Right hindlimb (tissue), 1 donor: ENCODE measurements around the gene CALD1.

Experiments used
- DNase-seq: peaks from one replicate; pipeline ENCODE4 v3.0.0-alpha.2; 2018

The CALD1 gene

DNA sequence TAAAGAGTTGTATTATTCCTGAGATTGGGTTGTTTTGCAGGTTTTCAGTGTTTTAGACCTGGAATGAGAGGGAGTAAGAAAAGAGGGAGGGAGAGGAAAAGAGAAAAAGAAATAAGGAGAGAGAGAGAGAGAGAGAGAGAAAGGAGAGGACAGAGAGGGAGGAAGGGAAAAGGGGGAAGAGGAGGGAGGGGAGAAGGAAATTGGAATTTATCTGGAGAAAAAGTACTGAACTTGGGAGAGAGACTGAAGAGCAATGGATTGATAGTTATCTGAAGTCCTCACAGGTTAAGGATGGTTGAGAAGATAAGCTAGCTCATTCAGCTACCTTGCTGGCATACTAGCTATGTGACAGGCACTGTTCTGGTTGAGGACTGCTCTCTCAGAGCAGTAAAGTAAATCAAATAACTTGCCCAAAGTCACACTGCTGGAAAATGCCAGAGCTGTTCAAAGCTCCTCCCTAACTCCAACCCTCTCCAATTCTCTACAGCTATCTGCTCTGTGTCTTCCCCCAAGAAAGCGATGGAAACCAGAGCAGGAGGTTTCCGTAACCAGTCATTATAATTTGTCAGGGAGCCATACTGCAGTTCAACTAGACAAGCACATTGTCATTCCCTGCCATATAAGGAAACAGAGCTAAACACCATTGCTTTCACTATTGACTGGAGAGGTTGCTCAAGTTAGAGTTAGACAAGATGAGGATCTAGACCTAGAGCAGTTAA is 10.7 kb downstream of the CALD1 start:
- peak; percentile 38 for DNase-seq

DNA sequence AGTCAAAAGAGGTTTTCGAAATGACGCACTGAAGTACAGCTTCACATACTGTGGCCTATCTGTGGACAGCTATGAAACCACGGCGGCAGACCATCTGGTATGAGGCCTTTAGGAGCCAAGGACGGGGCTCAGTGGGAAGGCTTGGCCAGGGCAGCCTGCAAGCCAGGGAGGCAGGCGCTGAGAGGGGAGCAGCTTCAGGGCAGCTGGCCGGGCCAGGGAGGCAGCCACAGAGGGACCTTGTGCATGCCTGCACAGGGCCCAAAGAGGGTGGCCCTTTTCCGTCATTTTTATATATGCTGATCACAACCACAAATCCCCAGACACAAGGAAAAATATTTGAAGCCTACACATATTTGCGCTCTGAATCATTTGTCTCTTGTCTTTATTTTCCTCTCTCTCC is 13.5 kb downstream of the CALD1 start:
- DNase-seq, result peak; percentile 47

DNA sequence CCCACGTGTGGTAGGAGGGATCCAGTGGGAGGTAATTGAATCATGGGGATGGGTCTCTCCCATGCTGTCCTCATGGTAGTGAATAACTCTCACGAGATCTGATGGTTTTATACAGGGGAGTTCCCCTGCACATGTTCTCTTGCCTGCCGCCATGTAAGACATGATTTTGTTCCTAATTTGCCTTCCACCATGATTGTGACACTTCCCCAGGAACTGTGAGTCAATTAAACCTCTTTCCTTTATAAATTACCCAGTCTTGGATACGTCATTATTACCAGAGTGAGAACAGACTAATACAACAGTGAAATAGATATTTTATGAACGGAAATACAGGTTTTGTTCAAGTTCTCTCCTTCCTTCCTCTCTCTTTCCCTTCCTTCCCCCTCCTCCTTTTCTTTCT is 15.8 kb downstream of the CALD1 start:
- DNase-seq, result no peak

DNA sequence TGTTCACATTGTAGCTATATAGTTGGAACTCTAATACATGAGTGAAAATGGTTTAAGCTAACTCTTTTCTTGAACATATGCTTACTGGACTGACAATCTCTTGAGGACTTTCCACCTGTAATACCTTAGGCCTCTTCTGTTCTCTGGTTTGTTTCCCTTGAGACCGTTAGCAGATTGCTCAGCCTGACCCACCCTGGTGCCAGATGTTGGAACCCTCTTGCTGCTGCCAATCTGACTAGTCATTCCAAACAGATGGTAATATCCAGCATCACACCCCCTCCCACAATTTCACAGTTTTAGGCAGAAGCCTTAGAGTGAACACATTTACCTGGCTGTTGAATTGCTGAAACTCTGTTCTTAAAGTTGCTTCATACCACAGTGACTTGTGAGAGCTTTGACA is 18.7 kb downstream of the CALD1 start:
- DNase-seq, result no peak

DNA sequence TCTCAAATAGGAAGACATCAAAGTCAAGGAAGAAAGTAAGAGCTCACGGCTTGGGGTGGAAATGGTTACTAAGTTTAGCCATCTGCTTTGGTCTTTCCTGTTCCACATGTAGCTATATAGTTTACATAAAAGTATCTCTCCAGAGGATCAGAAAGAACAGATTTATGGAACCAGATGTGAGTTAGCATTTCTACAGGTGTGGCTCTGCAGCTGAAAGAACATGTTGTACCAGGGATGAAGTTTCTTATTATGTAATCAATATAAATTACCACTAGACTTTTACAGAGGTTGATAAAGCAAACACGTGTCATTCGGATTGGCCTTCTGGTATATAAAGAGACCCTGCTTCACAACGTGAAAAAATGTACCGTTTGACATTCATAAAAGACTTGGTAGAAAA is 19.9 kb downstream of the CALD1 start:
- DNase-seq, result no peak

DNA sequence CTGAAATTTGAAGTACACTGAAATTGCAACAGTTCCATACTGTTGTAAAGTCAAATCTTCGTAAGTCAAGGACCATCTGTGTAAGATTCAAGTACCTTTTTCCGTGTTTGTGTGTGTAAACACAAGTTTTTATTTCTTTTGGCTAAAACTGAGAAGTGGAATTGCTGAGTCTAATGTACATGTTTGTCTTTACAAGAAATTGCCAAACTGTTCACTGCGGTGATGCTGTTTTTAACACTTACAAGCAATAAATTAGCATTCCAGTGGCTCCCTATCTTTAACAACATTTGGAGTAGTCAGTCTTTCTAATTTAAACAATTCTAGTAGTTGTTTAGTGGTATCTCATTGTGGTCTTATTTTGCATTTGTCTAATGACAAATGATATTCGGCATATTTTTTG is 23.3 kb downstream of the CALD1 start:
- DNase-seq, result no peak

DNA sequence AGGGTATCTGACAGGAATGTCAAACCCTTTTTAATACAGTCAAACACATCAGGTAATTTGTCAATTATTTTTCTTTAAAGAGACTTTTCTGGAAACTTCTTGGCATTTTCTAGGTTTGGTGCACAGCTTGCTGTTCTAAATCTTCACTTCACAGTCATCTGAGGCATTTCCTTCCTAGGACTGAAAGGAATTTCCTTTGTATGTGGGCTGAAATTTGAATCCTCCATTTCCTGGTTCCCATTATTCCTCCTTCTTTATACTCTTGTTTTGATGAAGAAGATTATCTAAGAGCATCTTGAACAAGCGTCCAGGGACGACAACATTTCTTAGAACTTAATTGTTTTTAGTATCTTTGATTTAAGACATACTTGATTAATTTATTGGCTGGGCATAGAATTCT is 24.9 kb downstream of the CALD1 start:
- no peak for DNase-seq

DNA sequence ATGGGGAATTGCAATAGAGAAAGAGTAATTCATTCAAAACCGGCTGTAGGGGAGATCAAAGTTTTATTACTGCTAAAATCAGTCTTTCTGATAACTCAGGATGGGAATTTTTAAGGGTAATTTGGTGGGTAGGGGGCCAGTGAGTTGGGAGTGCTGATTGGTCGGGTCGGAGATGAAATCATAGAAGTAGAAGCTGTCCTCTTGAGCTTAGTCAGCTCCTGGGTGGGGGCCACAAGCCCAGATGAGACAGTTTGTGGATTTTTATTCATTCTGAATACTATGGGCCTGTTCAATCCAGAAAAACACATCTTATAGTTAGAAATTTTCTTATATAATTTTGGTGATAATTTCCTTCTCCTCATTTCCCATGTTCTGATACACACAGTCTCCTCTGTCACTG is 25.4 kb downstream of the CALD1 start:
- DNase-seq, result no peak

DNA sequence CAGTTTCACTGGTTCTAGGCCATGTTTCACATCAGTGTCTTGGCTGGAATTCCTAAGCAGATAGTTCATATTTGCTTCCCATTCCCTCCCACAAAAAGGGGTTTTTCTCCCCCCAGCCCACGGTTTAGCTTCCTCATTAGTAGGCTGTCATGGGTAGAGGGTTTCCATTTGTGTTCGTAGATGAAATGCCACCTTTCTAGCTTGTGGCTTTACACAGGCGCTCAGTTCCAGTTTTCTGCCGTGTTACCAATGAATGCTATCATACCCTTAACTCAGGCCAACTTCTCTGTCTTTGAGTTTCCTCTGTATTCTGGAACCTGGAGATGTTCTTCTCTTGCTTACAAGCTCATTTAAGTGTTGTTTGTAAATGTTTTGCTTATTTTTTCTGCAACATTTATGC is 26.8 kb downstream of the CALD1 start:
- no peak for DNase-seq

DNA sequence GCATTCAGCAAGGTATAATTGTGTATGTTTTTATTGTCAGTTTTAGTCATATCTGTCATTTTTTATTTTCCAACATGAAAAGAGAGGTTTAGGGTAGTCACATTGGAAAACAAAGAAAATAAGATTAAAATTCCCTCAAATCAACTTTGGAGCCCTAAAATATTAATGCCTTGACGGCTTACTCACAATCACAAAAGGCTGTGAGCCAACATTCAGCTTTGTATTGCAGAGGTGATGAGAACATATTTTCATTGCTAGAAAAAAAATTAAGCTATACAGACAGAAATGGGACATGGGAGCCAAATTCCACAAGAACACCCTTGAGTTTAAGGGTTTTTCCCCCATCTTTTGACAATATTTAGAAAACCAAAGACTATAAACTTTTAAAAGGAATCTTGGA is 30.2 kb downstream of the CALD1 start:
- no peak for DNase-seq

DNA sequence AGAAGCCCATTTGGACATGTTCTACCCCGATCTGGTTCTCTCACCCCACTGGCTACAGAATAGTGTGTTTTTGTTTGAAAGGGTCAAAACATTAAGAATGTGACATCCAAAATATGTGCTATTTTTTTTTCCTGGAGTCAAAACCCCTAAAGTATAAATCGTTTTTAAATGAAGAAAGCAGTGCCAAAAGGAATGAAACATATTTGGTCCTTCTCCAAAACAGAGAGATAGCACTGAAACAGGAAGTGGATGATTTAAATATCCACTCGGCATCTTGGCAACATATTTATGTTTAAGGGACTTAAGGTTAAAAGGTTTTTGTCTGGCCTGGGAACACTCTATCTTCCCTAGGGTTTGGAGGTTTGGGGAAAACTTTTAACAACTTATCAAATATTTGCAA is 32.3 kb downstream of the CALD1 start:
- DNase-seq, result no peak

DNA sequence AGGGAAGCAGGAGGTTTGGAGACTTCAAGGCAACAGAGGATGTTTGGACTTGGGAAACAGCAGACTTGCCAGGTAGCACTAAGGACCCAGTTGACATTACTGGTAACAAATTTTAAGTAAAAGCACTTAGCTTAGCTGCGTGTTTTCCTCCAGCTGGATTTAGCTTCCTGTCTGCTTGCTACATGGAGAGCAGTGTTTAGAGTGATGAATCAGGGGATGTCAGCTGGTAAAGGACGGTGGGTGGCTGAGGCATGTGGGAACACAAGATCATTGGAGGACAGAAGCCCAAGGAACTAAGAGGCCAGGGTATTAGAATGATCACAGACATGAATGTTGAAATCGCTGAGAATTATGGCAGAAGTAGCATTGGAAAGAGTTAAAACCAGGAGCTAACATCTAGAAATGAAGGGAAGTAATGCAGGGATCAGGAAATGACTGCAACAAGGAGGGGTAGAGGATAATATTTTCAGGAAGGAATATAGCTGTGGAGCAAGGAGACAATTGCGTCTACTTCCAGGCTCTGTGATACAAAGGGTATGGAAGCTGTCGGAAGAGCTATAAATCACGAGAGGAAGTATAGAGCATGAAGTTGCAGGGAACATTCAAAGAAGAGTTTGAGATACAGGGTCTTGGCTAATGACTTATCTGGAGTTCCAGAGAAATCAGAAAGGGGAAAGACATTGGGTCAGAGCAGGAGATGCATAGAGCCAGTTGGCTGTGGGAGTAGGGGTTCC is 34.4 kb downstream of the CALD1 start:
- DNase-seq, result no peak

DNA sequence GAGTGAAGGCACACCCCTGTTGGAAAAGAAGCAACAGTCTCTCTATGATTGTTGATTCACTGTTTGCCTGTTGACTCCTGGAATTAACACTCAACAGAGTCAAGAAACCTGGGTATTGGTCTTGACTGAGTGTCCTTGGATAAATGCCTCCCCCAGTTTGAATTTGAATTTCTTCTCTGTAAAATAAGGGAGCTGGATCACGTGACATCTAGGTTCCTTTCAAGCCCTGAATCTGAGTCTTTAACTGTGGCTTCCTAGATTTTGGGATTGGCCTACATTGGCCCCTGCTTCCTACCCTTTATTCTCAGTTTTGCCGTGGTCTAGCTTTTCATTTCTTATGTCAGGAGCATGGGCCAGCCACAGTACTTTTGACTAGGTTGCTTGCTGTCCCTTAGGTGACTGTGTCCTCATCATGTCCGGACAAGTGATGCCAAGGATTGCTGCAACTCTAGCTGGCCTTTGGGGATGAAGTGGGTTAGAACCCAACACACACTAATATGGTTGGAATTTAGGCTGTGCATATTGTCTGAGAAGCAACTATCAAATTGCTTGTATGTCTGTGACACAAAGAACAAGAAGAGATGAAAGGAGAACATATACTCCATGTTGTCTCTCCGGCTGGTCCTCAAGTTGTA is 35.4 kb downstream of the CALD1 start:
- no peak for DNase-seq

DNA sequence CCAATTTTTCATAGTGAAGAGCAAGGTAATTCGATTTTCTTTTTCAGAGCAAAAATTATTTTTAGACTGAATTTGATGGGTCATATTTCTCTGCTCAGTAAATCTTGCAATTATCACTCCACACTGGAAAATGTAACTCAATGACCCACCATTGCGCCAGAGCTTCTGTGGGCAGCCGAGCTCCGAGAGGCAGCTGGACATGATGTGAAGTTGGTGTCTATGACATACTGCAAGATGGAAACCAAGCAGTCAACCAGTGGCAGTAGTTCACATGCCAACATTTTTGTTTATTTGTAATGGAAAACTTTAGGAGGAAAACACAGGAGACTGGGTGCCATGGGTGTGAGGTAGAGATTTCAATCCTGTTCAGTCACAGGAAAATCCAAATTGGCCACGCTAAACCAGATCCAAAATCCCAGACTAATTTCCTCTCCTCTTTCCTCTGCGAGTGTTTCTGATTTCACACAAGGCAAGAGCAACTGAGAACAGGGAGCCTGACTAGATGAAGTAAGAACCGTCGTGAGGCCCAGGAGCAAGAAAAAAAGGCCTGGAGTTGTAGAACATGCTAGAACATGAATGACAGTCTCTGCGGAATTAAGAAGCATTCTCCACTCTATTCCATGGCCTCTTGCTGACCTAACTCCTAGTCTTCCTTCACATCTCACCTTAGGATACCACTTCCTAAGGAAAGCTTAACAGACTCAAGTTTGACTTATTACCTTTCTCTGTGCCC is 39.3 kb downstream of the CALD1 start:
- DNase-seq, result no peak

DNA sequence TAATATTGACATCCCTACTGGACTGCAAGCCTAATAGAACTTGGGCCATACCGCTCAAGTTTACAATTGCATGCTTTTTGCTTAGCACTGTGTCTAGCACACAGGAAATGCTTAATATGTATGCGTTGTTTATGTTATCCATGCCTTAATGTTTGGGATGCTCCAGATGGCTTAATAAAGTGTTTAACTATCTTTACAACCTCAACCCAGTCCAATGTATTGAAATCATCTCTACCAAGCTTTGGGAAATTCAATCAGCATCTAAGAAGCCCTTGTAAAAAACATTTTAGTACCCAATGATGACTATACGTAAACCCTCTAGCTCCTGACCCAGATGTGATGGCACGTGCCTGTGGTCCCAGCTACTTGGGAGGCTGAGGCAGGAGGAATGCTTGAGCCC is 40.0 kb downstream of the CALD1 start:
- no peak for DNase-seq

DNA sequence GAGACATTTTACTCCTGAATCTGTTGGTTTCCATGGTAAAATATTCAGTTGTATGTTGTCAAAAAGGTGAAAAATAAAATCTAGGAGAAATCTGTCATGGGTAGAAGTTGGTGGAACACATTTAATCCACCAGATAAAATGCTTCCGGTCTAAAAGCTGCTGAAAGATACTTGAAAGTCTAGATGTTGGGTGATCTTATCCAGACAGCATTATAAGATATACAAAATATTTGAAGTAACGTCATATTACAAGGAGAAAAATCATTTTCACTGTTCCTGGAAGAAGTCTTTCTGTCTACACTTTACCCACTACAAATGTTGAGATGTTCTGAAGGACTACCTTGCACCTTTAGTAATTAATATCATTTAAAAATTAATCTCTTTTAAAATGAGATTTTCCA is 40.9 kb downstream of the CALD1 start:
- no peak for DNase-seq

DNA sequence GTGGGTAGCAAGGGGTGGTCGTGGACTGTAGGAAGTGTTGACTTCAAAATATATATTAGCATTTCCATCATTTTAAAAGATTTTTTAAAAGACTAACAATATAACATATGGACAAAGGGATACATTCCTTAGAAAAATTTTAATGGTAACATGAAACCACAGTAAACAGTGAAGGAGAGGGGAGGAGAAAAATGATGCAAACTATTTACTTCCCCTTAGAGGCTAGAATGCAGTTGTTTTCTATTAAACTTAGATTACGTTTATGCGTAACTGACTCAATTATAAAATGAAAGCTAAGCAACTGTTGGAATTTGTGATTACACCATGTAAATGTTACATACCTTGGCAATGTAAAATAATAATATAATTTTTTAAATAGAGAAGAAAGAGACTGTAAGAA is 41.3 kb downstream of the CALD1 start:
- no peak for DNase-seq

DNA sequence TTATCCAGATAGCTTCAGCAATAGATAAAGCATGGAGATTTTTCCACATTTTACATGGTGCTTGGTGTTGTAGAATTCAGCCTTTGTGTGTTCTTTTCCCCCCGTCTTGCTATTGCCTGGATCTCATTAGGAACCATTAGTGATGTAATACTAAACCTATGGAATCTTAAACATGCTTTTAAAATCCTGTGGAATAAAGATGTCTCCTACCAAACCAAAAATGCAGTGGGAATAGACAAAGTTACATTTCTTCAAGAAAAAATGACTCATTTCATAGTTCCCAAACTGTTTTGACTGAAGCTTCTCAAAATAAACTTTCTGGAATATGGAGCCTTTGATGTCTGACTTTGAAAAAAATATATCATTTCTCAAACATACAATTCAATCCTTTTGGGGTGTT is 44.0 kb downstream of the CALD1 start:
- DNase-seq, result no peak

DNA sequence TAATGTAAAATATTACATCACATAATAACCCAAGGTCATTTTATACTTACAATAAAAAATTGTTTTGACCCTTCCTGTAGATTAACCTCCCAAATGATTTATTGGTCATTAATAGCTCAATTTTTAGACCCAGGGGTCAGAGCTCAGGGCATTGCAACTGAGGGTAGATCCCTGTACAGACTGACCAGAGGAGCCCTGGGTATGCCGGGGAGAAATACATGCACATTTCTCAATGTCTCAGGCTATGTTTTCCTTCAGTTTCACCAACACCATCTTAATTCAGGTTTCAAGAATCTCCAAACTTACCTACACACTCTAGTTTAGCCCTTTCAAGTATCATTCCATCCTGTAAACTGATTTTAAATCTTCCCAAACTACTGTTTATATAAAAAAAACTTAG is 46.2 kb downstream of the CALD1 start:
- DNase-seq, result no peak

DNA sequence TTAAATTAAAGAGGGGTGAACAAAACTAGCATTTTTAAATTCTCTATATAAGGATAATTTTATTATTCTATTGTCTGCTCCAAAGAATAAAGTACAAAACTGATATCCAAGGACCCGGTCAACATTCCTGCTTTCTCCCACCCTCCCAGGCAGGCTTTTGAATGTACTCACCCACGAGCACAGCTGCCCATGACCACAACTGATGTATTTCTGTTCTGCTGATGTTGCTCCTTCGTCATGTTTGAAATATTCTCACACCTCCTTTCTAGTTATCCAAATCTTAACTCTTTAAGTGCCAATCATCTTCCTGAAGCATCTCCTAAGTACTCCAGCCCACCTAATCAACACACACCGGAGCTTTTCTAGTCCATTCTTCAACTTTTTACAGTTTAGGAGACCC is 46.7 kb downstream of the CALD1 start:
- DNase-seq, result no peak

DNA sequence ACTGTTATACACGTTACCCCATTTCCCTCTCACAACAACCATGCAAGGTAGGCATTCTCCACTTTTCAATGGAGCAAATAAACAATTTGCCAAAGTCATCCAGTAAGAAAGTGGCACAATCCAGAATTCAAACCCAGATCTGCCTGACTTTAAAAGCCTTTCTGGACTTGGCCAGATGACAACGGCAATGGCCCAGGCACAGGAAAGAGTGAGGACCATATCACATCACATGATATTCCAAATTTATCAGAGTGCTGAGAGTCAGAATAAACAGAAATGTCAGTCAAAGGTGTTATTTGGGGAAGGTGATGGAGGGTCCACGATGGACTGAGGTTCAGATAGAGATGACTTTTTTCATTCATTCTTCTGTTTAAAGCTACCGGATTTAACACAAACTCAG is 48.0 kb downstream of the CALD1 start:
- no peak for DNase-seq

DNA sequence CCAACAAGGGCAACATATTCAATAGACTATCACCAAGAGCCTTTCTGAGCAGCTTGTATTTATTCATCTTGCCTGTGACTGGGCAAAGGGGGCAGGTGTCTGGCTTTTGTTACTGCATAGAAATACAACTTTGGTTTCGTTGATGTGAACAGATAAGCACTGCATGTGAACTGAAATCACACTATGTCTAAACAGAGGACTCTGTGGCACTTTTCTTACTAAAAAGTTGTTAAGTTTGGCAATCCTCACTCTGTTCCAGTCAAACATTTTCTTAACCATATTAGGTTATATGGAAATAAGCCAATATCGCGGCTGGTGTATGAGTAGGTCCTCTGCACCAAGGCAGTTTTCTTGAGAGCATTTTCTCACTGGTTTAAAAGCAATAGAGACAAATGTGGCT is 48.5 kb downstream of the CALD1 start:
- no peak for DNase-seq

DNA sequence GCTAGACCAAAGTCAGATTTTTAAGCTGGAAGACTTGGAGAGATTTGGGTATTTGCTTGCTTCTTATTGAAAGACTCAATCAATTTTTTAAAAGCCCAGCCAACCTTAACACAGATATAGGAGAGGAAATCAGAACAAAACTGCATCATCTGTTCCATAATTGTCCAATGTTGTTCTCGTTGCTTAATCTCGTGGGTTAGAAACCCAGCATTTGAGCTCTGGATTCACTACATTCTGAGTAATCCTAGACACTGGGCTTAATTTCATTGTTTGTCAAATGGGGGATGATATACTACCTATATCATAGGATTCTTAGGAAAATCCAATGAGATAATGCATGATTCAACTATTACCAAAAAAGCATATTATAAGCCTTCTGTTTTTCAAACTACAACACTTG is 48.9 kb downstream of the CALD1 start:
- DNase-seq, result no peak
